CD14-positive monocyte (primary cell): ENCODE results near the gene ZNF211. TPM values are rescaled to one million over a fixed set of nuclear protein-coding genes. Genes with fewer than 3 reads are reported as not detected.

Experiments
- DNase-seq, 3 donors: peaks; one replicate each; pipeline ENCODE4 v3.0.0-alpha.2; 2011 to 2022
- H2AFZ ChIP-seq: 2 replicates; pipeline ENCODE4 v1.6.0; 2012; ENCODE audit warnings: mild to moderate bottlenecking, low read depth, low read length, inconsistent platforms; ENCODE audit not compliant: insufficient read depth, poor library complexity, severe bottlenecking
- H3K27ac ChIP-seq, 2 donors: 1 replicate in 1 of 2; 2 replicates in 1 of 2; pipeline ENCODE4 v1.5.1; 2012 to 2013; ENCODE audit warnings: low read length in 2 of 2, control low read depth in 1 of 2, inconsistent platforms in 1 of 2, low read depth in 1 of 2, mild to moderate bottlenecking in 1 of 2
- H3K27me3 ChIP-seq, 2 donors: one replicate each; pipeline versions ENCODE4 v1.6.0 to v1.6.1; 2011 to 2013; ENCODE audit warnings: low read length in 2 of 2; ENCODE audit not compliant: control insufficient read depth in 2 of 2, insufficient read depth in 2 of 2
- H3K36me3 ChIP-seq, 2 donors: replicated peaks in 1 of 2; 1 replicate in 1 of 2; 2 replicates in 1 of 2; pipeline versions ENCODE4 v1.5.1 to v1.6.1; 2012 to 2013; ENCODE audit warnings: low read length in 2 of 2, control low read depth in 1 of 2, inconsistent platforms in 1 of 2, mild to moderate bottlenecking in 1 of 2; ENCODE audit not compliant: insufficient read depth in 2 of 2, control insufficient read depth in 1 of 2
- H3K4me1 ChIP-seq, 2 donors: 1 replicate in 1 of 2; 2 replicates in 1 of 2; pipeline versions ENCODE4 v1.5.1 to v1.6.1; 2012 to 2013; ENCODE audit warnings: low read length in 2 of 2, control low read depth in 1 of 2, inconsistent platforms in 1 of 2, mild to moderate bottlenecking in 1 of 2, moderate library complexity in 1 of 2; ENCODE audit not compliant: insufficient read depth in 2 of 2, control insufficient read depth in 1 of 2
- H3K4me2 ChIP-seq: replicated peaks from 2 replicates; pipeline ENCODE3; 2012; ENCODE audit warnings: low read length, moderate library complexity, mild to moderate bottlenecking; ENCODE audit not compliant: poor library complexity, severe bottlenecking; ENCODE audit errors: extremely low read depth
- H3K4me3 ChIP-seq, 3 experiments: fragments of 200-600 bp in 1 of 3; sonication (generic) in 1 of 3; replicated peaks in 1 of 3; 1 replicate in 2 of 3; 2 replicates in 1 of 3; pipeline ENCODE4 v1.5.1; 2011 to 2013; ENCODE audit warnings: low read length in 3 of 3, mild to moderate bottlenecking in 3 of 3, control low read depth in 2 of 3, low read depth in 2 of 3, inconsistent platforms in 1 of 3, moderate library complexity in 1 of 3
- H3K79me2 ChIP-seq: 2 replicates; pipeline ENCODE4 v1.6.0; 2012; ENCODE audit warnings: mild to moderate bottlenecking, control low read depth, inconsistent platforms, low read length, moderate library complexity; ENCODE audit not compliant: insufficient read depth
- H3K9ac ChIP-seq: 2 replicates; pipeline ENCODE4 v1.6.0; 2017; ENCODE audit warnings: low read length, mild to moderate bottlenecking; ENCODE audit not compliant: insufficient read depth, poor library complexity, severe bottlenecking
- H3K9me3 ChIP-seq, 2 donors: replicated peaks in 1 of 2; 1 replicate in 1 of 2; 2 replicates in 1 of 2; pipeline versions ENCODE4 v1.5.1 to v1.6.1; 2012 to 2013; ENCODE audit warnings: low read length in 2 of 2, control low read depth in 1 of 2; ENCODE audit not compliant: control insufficient read depth in 1 of 2, insufficient read depth in 1 of 2
- H4K20me1 ChIP-seq: 2 replicates; pipeline ENCODE4 v1.6.0; 2012; ENCODE audit warnings: mild to moderate bottlenecking, low read length, control low read depth, moderate library complexity; ENCODE audit not compliant: insufficient read depth
- H3K27ac Mint-ChIP-seq, 7 donors: one replicate each; pipeline ENCODE4 v1.8.0; 2020; ENCODE audit warnings: mild to moderate bottlenecking in 7 of 7, mixed read lengths in 7 of 7, moderate library complexity in 6 of 7, inconsistent platforms in 2 of 7
- H3K27me3 Mint-ChIP-seq, 3 donors: one replicate each; pipeline ENCODE4 v1.8.0; 2021 to 2022; ENCODE audit warnings: low read depth in 3 of 3, mild to moderate bottlenecking in 3 of 3, mixed read lengths in 3 of 3, moderate library complexity in 3 of 3, inconsistent platforms in 1 of 3
- H3K36me3 Mint-ChIP-seq, 2 donors: one replicate each; pipeline ENCODE4 v1.8.0; 2020; ENCODE audit warnings: mixed read lengths in 2 of 2, inconsistent platforms in 1 of 2, mild to moderate bottlenecking in 1 of 2
- H3K4me1 Mint-ChIP-seq: one replicate; pipeline ENCODE4 v1.8.0; 2020; ENCODE audit warnings: mild to moderate bottlenecking, mixed read lengths
- H3K4me3 Mint-ChIP-seq, 2 donors: one replicate each; pipeline ENCODE4 v1.8.0; 2020; ENCODE audit warnings: mild to moderate bottlenecking in 2 of 2, mixed read lengths in 2 of 2, moderate library complexity in 1 of 2
- H3K9me3 Mint-ChIP-seq, 7 donors: one replicate each; pipeline ENCODE4 v1.8.0; 2020 to 2022; ENCODE audit warnings: mixed read lengths in 7 of 7, mild to moderate bottlenecking in 6 of 7, moderate library complexity in 6 of 7, inconsistent platforms in 2 of 7
- WGBS: methylation state at CpG from one replicate; pipeline ENCODE4 v1.1.5; 2013; ENCODE audit warnings: missing lambda C conversion rate; ENCODE audit not compliant: insufficient coverage; 5-methylcytosine and 5-hydroxymethylcytosine counted together
- intact Hi-C, 2 donors: fragments of 100-400 bp; cut with micrococcal nuclease; formaldehyde crosslinking; loops; one replicate each; pipeline versions ENCODE4 v1.15.0 to v1.15.1; 2023
- polyA plus RNA-seq, 3 donors: library from polyadenylated mRNA; depleted of rRNA in 1 of 3; unstranded in 2 of 3; stranded (reverse) in 1 of 3; fragments of 300-500 nt in 2 of 3; fragments of >200 nt in 1 of 3; fragmentation: Illumina TruSeq in 2 of 3; gene quantifications; 1 replicate in 2 of 3; 2 replicates in 1 of 3; pipeline ENCODE4 v1.2.3, GENCODE V29; 2012 to 2021
- TF ChIP-seq, protein P1 (sequence below): fragments of 200-600 bp; IDR thresholded peaks from one replicate; pipeline ENCODE4 v1.8.0; 2022; ENCODE audit warnings: antibody characterized with exemption, mild to moderate bottlenecking

Gene ZNF211
- polyA plus RNA-seq, 3 donors: 4.5 to 13.9 (median 6.1) TPM

DNA sequence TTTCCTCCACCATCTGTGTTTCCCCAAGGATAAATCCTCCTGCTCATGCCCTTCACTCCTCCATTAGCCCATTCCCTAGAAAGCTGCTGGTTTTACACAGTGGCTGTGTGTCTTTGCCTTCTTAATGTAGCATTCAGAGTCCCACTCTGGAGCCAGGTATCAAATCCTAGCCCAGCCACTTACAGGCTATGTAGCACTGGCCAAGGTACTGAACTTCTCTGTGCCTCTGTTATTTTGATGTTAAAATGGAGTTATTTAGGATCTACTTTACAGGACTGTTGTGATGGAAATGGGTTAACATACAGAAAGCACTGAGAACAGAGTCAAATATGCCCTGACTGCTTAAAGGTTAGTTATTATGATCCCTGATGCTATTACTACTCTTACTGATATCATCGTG, 34.3 kb downstream of the ZNF211 start:
- no peak overlapping the region for H3K9ac ChIP-seq
- Mint-ChIP-seq H3K9me3 (peaks cover 4 to 43% (median 28%) of the 10 kb centered on the region in 7 donors), H3K4me1 (peaks cover 11% of the 10 kb centered on the region), H3K36me3 (no peaks in the 10 kb centered on the region), H3K27ac (no peak overlapping the region), H3K4me3 (no peak overlapping the region), H3K27me3 (peaks cover 33 to 48% (median 37%) of the 10 kb centered on the region in 3 donors)
- no peaks in the 10 kb centered on the region for H3K36me3 ChIP-seq
- H3K4me2 ChIP-seq: no peak overlapping the region
- no CpG with 5 or more reads among the region's 1 CpG for WGBS
- no peak for DNase-seq
- no peaks in the 10 kb centered on the region for H4K20me1 ChIP-seq
- TF ChIP-seq, protein P1, sequence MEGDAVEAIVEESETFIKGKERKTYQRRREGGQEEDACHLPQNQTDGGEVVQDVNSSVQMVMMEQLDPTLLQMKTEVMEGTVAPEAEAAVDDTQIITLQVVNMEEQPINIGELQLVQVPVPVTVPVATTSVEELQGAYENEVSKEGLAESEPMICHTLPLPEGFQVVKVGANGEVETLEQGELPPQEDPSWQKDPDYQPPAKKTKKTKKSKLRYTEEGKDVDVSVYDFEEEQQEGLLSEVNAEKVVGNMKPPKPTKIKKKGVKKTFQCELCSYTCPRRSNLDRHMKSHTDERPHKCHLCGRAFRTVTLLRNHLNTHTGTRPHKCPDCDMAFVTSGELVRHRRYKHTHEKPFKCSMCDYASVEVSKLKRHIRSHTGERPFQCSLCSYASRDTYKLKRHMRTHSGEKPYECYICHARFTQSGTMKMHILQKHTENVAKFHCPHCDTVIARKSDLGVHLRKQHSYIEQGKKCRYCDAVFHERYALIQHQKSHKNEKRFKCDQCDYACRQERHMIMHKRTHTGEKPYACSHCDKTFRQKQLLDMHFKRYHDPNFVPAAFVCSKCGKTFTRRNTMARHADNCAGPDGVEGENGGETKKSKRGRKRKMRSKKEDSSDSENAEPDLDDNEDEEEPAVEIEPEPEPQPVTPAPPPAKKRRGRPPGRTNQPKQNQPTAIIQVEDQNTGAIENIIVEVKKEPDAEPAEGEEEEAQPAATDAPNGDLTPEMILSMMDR: no peak
- no peaks in the 10 kb centered on the region for H3K79me2 ChIP-seq
- peaks cover 0 to 7% of the 10 kb centered on the region in 2 donors for H3K4me1 ChIP-seq
- no peak overlapping the region for H3K4me3 ChIP-seq
- H2AFZ ChIP-seq: no peak overlapping the region
- peaks cover 18 to 20% of the 10 kb centered on the region in 2 donors for H3K9me3 ChIP-seq
- H3K27me3 ChIP-seq: peaks cover 14 to 37% of the 10 kb centered on the region in 2 donors
- intact Hi-C loops: no loop called here
- no peak overlapping the region for H3K27ac ChIP-seq

DNA sequence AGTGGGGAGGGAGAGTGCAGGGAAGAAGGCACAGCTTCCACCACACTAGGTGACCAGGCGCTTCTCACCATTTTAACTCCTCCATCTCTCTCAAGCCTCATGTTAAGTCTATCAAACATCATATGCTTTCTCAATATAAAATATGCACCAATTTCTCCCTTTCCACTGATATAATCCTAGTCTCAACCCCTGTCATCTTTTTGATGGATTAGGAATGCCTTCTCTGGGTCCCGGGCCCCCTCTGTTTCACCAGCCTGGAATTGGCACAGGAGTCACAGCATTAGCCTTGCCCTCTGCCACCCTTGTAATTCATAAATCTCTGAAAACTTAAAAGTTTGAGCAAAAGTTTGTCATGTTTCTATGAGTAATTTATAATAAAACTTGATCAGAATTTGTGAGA, 35.7 kb downstream of the ZNF211 start, which contains the start of gene ZSCAN4:
ZSCAN4 (plus strand) TSS at position 301 of the 400 bp plus-strand sequence. CDS start 7,211 bp downstream, outside the sequence.
- H3K4me2 ChIP-seq: no peak within 1 kb of the TSS
- peaks cover 12 to 24% of the 10 kb centered on the region in 2 donors for H3K27me3 ChIP-seq
- peaks cover 4 to 41% (median 27%) of the 10 kb centered on the region in 7 donors for H3K9me3 Mint-ChIP-seq
- peak within 1 kb of the TSS in 1 of 7 donors; percentile 61 for H3K27ac Mint-ChIP-seq
- H3K27ac ChIP-seq: no peak within 1 kb of the TSS
- H3K4me3 ChIP-seq: no peak within 1 kb of the TSS
- peaks cover 11% of the 10 kb centered on the region for H3K4me1 Mint-ChIP-seq
- peaks cover 0 to 7% of the 10 kb centered on the region in 2 donors for H3K4me1 ChIP-seq
- no peak for DNase-seq
- no peaks in the 10 kb centered on the region for H3K79me2 ChIP-seq
- peaks cover 16 to 25% of the 10 kb centered on the region in 2 donors for H3K9me3 ChIP-seq
- TF ChIP-seq, protein P1: no peak
- H3K36me3 Mint-ChIP-seq: no peaks in the 10 kb centered on the region
- WGBS: no CpG with 5 or more reads among the region's 2 CpGs
- H3K4me3 Mint-ChIP-seq: no peak within 1 kb of the TSS
- intact Hi-C loops: no loop called here
- peaks cover 26 to 35% (median 34%) of the 10 kb centered on the region in 3 donors for H3K27me3 Mint-ChIP-seq
- H3K36me3 ChIP-seq: no peaks in the 10 kb centered on the region
- H2AFZ ChIP-seq: no peak within 1 kb of the TSS
- H3K9ac ChIP-seq: no peak within 1 kb of the TSS
- no peaks in the 10 kb centered on the region for H4K20me1 ChIP-seq
